Dedifferentiated amniotic fluid mesenchymal stem cell (primary cell): ENCODE measurements around the gene GMPPB.
"Not testable (repeated sequence)": the region's sequence is repeated elsewhere in the genome, so short reads cannot be mapped to it uniquely, and the experiment has no call there.

Source experiments
- DNase-seq: peaks from one replicate; pipeline ENCODE4 v3.0.0-alpha.2; 2016; ENCODE audit errors: extremely low spot score

The GMPPB gene

DNA sequence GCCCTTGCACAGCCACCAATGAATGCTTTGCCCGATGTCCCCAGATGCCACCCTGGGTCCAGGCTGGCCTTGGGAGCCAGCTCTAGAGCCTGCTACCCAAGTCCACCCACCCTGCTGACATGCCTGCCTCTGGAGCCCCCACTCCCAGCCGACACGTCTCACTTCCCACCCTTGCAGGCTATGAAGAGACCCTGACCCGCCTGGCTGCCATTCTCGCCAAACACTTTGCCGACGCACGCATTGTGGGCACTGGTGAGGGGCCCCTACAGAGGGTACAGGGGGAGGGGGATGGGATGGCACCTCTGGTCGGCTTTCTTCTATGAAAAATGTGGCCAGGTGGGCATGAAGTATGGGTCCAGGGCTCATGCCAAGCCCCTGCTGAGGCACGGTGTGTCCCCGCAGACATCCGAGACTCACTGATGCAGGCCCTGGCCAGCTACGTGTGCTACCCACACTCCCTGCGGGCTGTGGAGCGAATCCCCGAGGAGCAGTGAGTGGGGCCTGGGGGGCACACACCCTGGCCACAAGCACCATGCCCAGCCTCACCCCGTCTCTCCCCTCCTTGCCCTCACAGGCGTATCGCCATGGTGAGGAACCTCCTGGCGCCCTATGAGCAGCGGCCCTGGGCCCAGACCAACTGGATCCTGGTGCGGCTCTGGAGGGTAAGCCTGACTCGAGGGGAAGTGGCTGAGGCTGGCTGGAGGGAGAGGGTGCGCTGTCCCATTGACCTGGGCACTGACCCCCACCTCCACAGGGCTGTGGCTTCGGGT is 10.2 kb downstream of the GMPPB start:
- DNase-seq = no peak

DNA sequence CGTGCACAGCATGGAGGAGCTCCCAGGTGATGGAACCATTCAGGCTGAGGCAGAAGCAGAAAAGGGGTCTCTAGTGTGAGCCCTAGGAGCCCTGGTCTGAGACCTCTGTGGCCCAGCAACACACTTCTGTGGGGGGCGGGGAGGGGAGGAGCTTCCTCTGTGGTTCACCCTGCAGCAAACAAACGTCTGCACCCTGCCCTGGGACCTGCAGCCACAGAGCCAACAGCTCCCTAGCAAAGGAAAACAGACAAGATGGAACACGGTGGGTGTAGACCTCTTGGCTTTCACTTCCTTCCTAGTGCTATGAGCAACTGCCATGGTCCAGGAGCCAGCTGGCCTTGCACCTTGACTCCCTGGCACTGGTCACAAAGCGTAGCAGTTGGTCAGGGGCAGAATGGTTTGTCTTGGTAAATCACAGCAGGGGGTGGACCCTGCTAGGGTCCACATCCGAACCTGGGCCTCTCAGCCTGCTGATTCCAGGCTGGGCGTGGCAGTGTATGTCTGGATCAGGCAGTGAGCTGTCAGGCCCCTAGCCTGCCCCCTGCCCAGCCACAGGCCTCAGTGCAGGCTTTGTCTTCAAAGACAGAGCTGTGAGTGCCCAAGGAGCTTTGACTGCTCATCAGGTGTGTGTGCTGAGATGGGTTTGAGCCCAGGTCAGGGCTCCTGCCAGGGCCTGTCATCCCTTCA is 11.0 kb downstream of the GMPPB start:
- DNase-seq = no peak

DNA sequence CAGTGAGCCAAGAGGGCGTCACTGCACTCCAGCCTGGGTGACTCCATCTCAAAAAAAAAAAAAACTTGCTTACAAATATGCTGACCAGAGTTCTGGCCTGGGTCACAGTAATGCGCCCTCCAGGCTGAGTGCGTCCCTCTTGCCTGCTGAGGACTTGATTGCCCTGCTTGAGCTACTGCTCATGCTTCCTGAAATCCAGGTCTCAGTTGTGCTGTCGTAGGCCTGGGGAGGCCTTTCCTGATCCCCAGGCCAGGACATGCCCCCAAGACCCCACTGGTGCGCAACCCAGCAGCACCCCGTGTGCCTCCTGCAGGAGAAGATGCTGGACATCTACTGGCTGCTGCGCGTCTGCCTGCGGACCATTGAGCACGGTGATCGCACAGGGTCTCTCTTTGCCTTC is 11.6 kb downstream of the GMPPB start:
- DNase-seq = no peak

DNA sequence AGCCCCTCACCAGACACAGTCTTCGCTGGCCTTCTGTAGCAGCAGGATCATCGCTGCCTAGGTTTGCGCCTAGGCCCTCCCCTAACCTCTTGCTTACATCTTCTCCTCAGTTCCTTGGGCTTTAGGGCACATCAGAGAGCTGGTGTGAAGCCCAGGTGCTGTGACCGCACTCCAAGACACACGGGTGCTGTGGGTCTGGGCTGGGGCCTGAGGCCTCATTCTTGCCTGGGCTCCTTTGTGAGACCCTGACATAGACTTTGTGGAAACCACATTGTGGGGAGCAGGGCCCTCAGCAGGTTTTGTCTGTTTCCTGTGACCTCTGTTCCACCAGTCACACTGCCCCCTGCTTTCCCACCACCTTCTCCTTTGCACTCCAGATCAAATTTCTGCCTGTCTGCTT is 12.3 kb downstream of the GMPPB start:
- no peak for DNase-seq

DNA sequence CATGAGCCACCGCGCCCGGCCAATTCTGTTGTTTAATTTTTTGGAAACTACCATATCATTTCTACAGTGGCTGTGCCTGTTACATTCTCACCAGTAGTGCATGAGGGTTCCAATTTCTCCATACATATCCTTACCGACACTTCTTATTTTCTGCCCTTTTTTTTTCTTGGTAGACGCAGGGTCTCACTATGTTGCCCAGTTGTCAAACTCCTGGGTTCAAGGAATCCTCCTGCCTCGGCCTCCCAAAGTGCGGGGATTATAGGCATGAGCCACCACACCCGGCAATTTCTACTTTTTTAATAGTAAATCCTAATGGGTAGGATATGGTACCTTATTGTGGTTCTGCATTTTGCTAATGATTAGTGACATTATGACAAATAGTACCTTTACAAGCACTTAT is 13.9 kb downstream of the GMPPB start:
- no peak for DNase-seq

DNA sequence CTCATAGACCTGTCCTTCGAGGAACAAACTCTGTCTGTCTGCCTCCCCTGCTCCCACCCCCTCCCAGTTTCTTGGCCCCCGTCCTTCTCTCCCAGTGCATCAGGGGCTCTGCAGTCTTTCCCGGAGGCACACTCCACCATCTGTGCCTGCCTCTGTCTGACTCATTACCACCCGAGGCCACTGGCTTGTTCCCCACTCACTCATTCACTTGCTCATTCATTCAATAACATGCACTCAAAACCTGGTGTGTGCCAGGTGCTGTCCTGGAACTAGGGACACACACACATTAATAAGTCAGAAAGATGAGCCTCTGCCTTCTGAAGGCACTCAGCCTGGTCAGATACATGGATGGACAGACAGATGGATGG is 16.7 kb downstream of the GMPPB start:
- DNase-seq = no peak

DNA sequence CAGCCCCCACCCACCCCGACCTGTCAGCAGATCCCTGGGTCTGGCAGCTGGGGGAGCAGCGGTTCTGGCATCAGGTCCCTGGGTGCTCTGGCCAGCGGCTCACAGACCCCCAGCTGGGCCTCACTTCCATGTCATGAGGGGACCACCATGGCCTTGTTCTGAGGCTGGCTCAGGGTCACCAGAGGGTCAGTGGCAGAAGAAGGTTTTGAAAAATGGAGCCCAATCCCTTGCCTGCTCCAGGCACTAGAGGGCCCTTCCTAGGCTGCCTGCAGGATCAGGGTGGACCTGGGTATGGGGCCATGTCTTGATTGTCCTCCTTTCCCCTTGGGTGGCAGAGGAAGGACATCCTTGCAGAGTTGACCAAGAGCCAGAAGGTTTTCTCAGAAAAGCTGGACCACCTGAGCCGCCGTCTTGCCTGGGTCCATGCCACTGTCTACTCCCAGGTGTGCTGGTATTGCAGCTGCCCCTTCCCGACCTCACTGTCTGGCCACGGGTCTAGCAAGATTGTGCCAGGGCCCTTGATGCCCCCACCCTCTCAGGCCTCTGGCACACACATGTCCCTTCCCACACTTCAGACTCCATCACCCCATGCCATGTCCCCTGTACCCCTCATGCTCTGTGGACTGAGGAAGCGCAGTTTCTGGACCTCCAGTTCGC is 17.2 kb downstream of the GMPPB start:
- no peak for DNase-seq

DNA sequence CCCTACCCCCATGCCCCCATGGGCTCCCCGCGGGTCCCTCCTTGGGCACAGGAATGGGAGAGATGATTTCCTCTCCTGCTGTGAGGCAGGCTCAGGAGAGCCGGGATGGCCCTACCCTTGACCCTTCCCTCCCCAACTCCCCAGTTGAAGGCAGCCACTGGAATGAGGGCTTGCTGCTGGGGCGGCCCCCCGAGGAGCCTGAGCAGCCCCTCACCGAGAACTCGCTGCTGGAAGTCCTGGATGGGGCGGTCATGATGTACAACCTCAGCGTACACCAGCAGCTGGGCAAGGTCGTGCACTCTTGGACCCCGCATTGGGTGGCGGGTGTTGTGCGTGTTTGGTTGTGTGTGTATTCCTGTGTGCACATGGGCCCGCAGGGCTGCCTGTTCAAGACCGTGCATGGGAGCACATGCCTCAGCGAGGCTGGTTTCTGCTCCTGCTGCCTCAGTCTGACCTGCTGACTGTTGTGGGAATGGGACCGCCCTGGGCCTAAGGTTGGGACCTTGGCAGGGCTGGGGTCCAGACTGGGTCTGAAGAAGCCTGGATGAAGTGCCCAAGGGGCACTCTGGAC is 18.3 kb downstream of the GMPPB start:
- DNase-seq = no peak

DNA sequence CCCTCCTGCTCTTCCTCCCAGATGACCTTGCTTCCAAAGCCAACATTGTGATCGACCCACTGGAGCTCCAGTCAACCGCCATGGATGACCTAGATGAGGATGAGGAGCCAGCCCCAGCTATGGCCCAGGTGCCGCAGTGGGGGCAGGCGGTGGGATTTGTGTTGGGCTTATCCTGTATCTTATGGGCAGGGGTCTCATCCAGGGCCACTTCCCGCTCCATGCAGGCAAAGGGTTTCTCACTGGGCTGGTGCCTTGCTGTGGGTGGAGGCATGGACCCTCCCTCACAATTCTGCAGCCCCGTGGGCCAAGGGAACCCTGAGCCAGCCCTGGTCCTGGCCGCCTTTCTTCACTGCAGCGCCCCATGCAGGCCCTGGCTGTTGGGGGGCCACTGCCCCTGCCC is 19.1 kb downstream of the GMPPB start:
- no peak for DNase-seq

DNA sequence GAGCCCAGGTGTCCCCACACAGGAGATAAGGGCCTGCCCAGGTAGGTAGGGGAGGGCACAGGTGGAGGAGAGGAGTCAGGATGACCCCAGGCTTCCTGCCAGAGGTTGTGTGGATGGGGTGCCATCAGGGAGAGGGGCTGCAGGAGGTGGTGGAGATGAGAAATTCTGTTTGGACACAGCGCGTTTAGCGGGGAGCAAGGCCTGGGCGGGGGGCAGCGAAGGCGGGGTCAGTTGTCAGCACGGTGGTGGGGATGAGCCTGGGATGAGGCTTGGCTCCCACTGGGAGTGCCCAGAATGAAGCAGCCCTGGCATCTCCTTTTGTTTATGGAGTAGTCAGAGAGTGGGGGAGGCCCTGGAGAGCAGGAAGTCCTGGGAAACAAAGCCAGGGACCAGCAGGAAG is 19.8 kb downstream of the GMPPB start:
- DNase-seq = no peak

DNA sequence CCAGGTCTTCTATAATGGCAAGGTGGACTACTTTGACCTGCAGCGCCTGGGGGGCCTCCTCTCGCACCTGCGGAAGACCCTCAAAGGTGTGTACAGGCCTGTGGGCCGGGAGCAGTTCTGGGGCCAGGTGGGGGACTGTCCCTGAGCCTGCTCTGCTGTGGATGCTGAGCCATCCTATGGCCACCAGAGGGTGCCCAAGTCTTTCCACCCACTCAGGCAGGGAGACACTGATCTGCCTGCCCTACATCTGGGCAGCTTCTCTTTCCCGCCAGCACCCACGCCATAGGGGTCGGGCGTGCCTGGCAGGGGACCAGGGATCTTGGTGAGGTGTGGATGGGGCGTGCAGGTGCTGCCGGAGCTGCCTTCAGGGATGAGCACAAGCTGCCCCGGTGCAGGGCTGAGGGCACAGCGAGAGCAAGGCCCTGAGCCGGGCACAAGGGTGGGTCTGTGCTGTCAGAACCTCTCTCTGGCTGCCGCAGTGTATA is 20.3 kb downstream of the GMPPB start:
- DNase-seq = peak; percentile 32

DNA sequence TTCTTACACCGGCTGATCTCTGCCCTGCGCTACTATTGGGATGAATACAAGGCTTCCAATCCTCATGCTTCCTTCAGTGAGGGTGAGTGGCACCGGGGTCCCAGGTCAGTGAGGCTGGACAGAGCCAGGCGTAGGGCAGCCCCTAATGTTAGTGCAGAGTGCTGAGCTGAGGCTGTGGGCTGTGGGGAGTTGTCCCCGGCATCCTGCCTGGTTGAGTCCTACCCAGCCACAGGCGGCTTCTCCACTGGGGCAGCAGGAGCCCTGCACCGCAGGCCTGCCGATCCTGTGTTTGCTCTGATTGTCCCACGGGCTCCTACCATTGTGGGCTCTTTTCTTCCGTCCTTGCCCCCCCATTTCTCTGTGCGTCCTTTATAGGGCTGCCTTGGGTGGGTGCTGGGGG is 21.1 kb downstream of the GMPPB start:
- DNase-seq = no peak

DNA sequence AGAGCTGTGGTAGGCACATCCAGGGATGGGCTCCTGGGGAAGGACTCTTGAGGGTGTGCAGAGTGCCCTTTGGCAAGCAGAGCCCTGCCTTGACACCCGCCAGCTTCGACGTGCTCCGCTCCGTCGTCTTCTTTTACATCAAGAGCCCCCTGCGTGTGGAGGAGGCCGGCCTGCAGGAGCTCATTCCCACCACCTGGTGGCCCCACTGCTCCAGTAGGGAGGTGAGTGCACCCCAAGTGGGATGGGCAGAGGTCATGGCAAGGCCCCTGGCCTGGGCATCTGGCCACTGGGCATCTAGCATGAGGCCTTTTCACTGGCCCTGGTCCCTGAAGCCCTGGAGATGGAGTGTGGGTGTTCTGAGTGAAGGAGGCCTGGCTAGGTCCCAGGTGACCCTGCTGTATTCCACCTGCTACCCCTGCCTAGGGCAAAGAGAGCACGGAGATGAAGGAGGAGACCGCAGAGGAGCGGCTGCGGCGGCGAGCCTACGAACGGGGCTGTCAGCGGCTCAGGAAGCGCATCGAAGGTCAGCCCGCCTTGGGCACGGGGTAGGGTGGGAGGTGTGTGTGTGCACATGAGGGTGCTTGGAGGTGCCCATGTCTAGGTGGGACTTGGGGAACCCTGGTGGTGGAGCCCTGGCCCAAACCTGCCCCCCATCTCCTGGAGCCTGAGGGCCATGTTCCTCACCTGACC is 22.2 kb downstream of the GMPPB start:
- DNase-seq = no peak

DNA sequence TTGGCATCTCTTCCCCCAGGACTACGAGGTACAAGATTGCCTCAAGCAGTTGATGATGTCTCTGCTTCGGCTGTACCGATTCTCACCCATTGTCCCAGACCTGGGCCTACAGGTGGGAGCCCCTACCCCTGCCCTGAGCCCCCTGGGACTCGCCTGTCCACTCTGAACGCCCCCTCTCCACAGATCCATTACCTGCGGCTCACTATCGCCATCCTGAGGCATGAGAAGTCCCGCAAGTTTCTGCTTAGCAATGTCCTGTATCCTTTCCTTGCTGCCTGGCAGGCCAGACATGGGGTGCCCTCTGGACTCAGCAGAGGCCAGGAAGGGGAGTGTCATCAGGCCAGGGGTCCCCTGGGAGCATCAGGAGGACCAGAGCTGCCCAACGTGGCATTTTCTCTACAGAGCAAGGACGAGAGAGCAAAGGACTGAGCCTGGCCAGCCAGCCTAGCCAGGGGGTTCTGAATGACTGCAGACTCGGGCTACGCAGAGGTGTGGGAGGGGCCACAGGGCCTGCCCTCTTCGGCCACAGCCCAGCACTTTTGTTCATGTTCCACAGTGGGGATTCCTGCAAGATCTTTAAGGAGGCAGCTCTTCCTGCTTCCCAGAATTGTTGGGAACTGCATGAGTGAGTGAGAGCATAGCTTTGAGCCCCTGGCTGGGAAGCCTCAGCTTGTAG is 23.2 kb downstream of the GMPPB start:
- no peak for DNase-seq

DNA sequence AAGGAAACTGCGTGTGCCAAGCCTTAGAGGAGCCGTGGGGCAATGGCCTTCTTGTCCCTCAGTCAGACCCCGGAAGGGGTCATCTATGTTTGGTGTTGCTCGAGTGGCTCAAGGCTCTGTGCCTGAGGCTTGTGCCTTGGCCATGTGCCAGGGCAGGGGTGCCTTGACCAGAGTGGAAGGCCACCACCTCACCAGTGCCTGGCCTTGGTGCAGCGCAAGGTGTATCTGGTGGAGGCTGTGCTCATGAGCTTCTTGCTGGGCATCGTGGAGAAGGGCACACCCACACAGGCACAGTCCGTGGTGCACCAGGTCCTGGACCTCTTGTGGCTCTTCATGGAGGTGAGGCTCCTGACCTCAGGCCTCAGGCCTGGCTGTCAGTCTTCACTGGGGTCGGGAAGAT is 23.7 kb downstream of the GMPPB start:
- DNase-seq = no peak

DNA sequence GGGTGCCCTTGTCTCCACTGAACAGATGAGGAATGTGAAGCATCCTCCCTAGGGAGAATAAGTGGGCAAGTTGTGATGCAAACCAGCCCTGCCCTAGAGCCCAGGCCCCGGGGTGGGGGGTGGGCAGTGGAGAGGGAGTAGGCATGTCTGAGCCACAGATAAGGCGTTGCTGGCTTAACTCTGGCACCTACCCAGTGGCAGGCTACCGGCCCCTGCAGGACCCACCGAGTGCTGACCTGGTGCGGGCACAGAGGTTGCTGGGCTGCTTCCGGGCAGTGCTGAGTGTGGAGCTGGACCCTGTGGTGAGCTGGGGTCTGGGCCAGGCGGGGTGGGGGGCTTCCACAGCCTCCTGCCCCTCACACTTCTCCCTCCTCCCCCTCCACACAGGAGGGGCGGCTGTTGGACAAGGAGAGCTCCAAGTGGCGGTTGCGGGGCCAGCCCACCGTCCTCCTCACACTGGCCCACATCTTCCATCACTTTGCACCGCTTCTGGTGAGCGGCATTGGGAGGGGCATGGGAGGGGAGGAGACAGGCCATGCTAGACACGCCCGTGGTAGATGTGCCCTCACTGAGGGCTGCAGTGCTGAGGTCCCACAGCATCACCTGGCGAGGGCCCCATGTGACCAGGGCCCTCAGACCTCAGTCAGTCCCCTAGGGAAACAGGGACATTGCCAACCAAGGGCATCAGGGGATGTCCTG is 24.3 kb downstream of the GMPPB start:
- no peak for DNase-seq

DNA sequence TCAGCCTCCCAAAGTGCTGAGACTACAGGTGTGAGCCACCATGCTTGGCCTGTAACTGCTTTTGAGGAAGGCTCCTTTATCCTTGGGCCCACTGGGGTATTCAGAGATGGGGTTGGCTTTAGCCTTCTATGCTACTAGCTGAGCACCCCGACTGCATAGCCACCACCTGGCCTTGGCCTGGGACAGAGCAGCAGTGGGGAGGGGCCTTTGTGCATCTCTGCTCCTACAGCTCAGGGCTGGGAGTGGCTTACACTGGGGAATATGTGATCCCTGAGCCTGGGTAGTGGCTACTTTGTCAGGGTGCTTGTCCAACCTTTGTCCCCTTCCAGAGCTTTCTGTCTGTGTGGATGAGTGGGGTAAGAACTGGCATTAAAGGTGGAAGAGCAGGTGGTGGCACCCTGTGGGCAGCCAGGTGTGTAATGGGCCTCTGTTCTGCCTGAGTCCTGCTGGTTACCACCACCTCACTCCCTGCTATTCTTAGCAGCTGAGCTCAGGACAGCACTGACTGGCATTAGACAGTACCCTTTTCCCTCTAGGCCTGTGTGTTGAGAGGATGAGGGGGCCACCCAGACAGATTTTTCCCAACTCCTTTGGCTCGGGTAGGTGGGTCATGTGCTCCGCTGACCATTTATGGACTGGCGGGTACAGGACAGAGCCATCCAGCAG is 28.3 kb downstream of the GMPPB start:
- DNase-seq = not testable (repeated sequence)

DNA sequence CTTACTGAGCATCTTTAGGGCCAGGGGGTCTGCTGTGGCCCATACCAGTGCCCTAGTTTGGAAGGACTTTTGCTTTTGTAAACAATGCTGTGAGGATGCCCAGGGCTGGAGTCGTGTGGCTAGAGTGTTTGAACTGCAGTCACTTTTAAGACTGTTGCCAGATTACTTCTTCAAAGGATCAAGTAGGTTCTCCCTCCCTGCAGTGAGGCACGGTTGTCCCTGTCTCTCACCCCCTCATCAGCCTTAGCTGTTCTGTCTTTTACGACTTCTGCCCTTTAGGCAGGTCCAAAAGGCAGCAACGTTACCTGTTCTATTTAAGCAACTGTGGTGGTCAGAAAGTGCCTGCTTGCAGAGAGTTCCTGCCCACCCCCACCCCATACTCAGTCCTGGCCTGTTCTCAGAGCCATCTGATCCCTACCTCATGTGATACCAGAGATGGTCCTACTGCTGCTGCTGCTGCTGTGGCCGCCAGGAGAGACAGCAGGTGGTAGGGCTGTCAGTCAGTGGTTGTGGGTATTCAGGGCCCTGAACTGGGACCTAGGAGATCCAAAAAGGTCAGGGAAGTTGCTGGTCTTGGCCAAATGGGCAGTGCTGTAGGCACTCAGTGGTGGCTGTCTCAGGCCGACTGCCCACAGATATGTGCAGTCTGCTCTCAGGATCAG is 29.2 kb downstream of the GMPPB start:
- not testable (repeated sequence) for DNase-seq

DNA sequence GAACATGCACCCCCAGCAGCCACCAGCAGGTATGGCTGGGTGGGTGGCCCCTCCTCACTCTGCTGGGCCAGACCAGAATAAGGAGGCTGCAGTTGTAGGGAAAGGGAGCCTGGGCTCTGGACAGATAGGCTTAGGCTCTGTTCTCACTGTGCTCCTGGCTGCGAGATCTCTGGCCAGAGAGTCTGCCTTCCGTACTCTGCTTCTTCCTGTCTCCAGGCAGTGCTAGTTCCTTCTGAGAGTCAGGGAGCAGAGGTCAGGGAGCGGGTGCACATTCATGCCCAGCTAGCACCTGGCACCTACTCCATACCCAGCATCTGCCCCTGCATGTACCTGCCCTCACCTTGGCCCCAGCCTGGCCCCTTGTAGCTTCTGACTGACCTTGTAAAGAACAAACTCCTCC is 32.3 kb downstream of the GMPPB start:
- not testable (repeated sequence) for DNase-seq

DNA sequence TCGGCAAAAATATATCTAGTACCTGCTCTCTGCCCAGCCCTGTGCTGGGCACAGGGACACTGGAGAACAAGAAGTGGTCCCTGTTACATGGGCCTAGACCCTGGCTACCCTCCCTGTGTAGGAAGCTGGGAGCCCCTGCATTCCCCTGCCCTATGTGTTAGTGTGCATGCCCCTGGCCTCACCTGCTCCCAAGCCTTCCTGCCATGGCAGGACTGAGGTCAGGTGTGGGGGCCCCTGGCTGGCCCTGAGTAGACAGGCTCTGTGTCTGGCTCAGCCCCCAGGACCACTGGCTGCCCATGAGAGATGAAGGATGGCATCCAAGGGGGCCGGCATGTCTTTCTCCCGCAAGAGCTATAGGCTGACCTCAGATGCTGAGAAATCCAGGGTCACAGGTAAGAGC is 32.9 kb downstream of the GMPPB start:
- DNase-seq = not testable (repeated sequence)
